CD4-positive, alpha-beta T cell treated with Interleukin-4 for 1 hour (primary cell): ENCODE measurements around the gene ARID5B.
A peak's percentile ranks its signal among the peaks of the same experiment; 100 is the strongest.

Experiments
- DNase-seq, 2 donors: peaks; one replicate each; pipeline ENCODE4 v3.0.0-alpha.2; 2020 to 2022

The ARID5B gene

GRCh38 chr10:62081341-62082270, 180.1 kb downstream of the ARID5B start:
- DNase-seq = no peak

- no peak for DNase-seq
These were observed 180.8 kb downstream of the ARID5B start for GRCh38 chr10:62082271-62082656.

- DNase-seq = peak; percentile 56 to 75
These were observed 181.4 kb downstream of the ARID5B start for GRCh38 chr10:62082729-62083411.

GRCh38 chr10:62083412-62084267, 182.1 kb downstream of the ARID5B start:
- DNase-seq = peak; percentile 67 to 78

GRCh38 chr10:62084451-62084850, 183.0 kb downstream of the ARID5B start:
- DNase-seq = no peak

- DNase-seq = no peak
These were observed 183.9 kb downstream of the ARID5B start for GRCh38 chr10:62085404-62085803.

GRCh38 chr10:62085821-62086220, 184.3 kb downstream of the ARID5B start:
- DNase-seq = no peak

- no peak for DNase-seq
These were observed 185.8 kb downstream of the ARID5B start for GRCh38 chr10:62087329-62087728.

GRCh38 chr10:62088786-62089185, 187.3 kb downstream of the ARID5B start:
- no peak for DNase-seq

GRCh38 chr10:62092301-62093030, 191.0 kb downstream of the ARID5B start:
- no peak for DNase-seq

- DNase-seq = no peak
These were observed 192.4 kb downstream of the ARID5B start for GRCh38 chr10:62093863-62094291.

- DNase-seq = no peak
These were observed 194.0 kb downstream of the ARID5B start for GRCh38 chr10:62095181-62096122.

GRCh38 chr10:62096256-62096933, 194.9 kb downstream of the ARID5B start:
- no peak for DNase-seq

GRCh38 chr10:62098278-62099121, 197.0 kb downstream of the ARID5B start:
- DNase-seq = no peak

GRCh38 chr10:62099299-62099698, 197.8 kb downstream of the ARID5B start:
- no peak for DNase-seq

- no peak for DNase-seq
These were observed 202.4 kb downstream of the ARID5B start for GRCh38 chr10:62103857-62104256.

GRCh38 chr10:62106929-62107519, 205.5 kb downstream of the ARID5B start:
- no peak for DNase-seq

- no peak for DNase-seq
These were observed 207.5 kb downstream of the ARID5B start for GRCh38 chr10:62108759-62109586.
